Measurements from ENCODE around the gene SVBP. TPM values are rescaled to one million over a fixed set of nuclear protein-coding genes. Genes with fewer than 3 reads are reported as not detected.
A peak's percentile ranks its signal among the peaks of the same experiment; 100 is the strongest.

The SVBP gene
- polyA plus RNA-seq, 2 of the 4 experiments (the other 2 are of a cell fraction): 9.1 to 24.8 TPM

GRCh38 chr1:42845193-42845592 lies 28.0 kb upstream of the SVBP start:
- no peak overlapping the region for H3K4me3 ChIP-seq
- FAIRE-seq (no peak), ATAC-seq (no peak), DNase-seq (ENCODE audit: low read depth in 1 of 2, low spot score in 1 of 2) (no peak)
- WGBS (ENCODE audit: missing lambda C conversion rate): 16% methylated on average over 1 of the region's 1 CpG
- ChIA-PET CTCF (interaction anchor here (0.8 to 2.3 kb wide), 3 partner anchors 21 to 228 kb away, joined by 4 to 8 read pairs (median 5); no protein-coding TSS in a partner anchor), POLR2A (no interaction called here)
- no peak overlapping the region for H3K27ac ChIP-seq
- H3K4me2 ChIP-seq: peak overlapping the region; percentile 74
- no peak for TF ChIP-seq CEBPB (IDR thresholded peaks at IDR 0.05)
- TF ChIP-seq RNF2 (IDR thresholded peaks at IDR 0.05; ENCODE audit: borderline replicate concordance, low read depth): no peak
- TF ChIP-seq RCOR1 (IDR thresholded peaks at IDR 0.05; ENCODE audit: low read depth, low read length): no peak
- no peak for TF ChIP-seq MYC (IDR thresholded peaks at IDR 0.05; ENCODE audit: borderline replicate concordance, low read length)
- no peaks in the 10 kb centered on the region for H3K9me3 ChIP-seq
- peaks cover 15% of the 10 kb centered on the region; the same call in 2 of the 3 replicates for H3K4me1 ChIP-seq

- CTCF ChIA-PET: interaction anchor here (0.8 to 1.6 kb wide), 3 partner anchors 10 to 229 kb away, joined by 3 to 4 read pairs (median 3); no protein-coding TSS in a partner anchor
- H3K4me3 ChIP-seq: no peak overlapping the region
- POLR2A ChIA-PET: no interaction called here
- H3K4me2 ChIP-seq: 0 out of 3 replicates have a peak overlapping the region, but pooled peaks have one; percentile 17
- no peak for TF ChIP-seq CTCF (IDR thresholded peaks at IDR 0.05)
- TF ChIP-seq CEBPB (IDR thresholded peaks at IDR 0.05): no peak
- TF ChIP-seq HES2 (IDR thresholded peaks at IDR 0.05): no peak
- TF ChIP-seq PHF8 (IDR thresholded peaks at IDR 0.05; ENCODE audit: borderline replicate concordance, low read depth): no peak
- TF ChIP-seq POLR2A (IDR thresholded peaks at IDR 0.05; ENCODE audit: low read length): no peak
- no peak for TF ChIP-seq RAD21 (conservative IDR thresholded peaks at IDR 0.05 in 1 of 2, IDR thresholded peaks at IDR 0.05 in 1 of 2)
- TF ChIP-seq FOSB (CRISPR knock-in tag; IDR thresholded peaks at IDR 0.05): no peak
- no peak for TF ChIP-seq JUN (IDR thresholded peaks at IDR 0.05)
- no peak for TF ChIP-seq MAX (IDR thresholded peaks at IDR 0.05)
- TF ChIP-seq RFX5 (IDR thresholded peaks at IDR 0.05): no peak
- TF ChIP-seq MYC (IDR thresholded peaks at IDR 0.05; ENCODE audit: borderline replicate concordance, low read length): no peak
- TF ChIP-seq CBX8 (IDR thresholded peaks at IDR 0.05): no peak
- TF ChIP-seq ELK1 (IDR thresholded peaks at IDR 0.05; ENCODE audit: low read depth, low read length): no peak
- no peak for TF ChIP-seq JUNB (IDR thresholded peaks at IDR 0.05)
- TF ChIP-seq HOXB5 (CRISPR knock-in tag; IDR thresholded peaks at IDR 0.05): no peak
- TF ChIP-seq EP300 (IDR thresholded peaks at IDR 0.05): no peak
- no peak for TF ChIP-seq FOSL2 (IDR thresholded peaks at IDR 0.05)
- TF ChIP-seq FOSL2 (CRISPR knock-in tag; IDR thresholded peaks at IDR 0.05): no peak
- TF ChIP-seq NPAS2 (CRISPR knock-in tag; IDR thresholded peaks at IDR 0.05; ENCODE audit: borderline replicate concordance): no peak
- no peak for TF ChIP-seq BCL3 (IDR thresholded peaks at IDR 0.05)
- no peak for TF ChIP-seq ZC3H11A (IDR thresholded peaks at IDR 0.05)
- FAIRE-seq (no peak), DNase-seq (ENCODE audit: low read depth in 1 of 2, low spot score in 1 of 2) (no peak), ATAC-seq (no peak)
- H3K9me3 ChIP-seq: no peaks in the 10 kb centered on the region
- H3K27ac ChIP-seq: no peak overlapping the region
- H3K4me1 ChIP-seq: peaks cover 15% of the 10 kb centered on the region; the same call in 2 of the 3 replicates
- WGBS (ENCODE audit: missing lambda C conversion rate): 69% methylated on average over 4 of the region's 4 CpGs
Measured at GRCh38 chr1:42844592-42845140, 27.5 kb upstream of the SVBP start.

Measured in A549 (cell line).